ENCODE results near the gene FREM1. TPM values are rescaled to one million over a fixed set of nuclear protein-coding genes. Genes with fewer than 3 reads are reported as not detected.

The FREM1 gene
- total RNA-seq, 4 donors from 2014 or later, result 0.68 to 3.4 (median 1.7) TPM

DNA sequence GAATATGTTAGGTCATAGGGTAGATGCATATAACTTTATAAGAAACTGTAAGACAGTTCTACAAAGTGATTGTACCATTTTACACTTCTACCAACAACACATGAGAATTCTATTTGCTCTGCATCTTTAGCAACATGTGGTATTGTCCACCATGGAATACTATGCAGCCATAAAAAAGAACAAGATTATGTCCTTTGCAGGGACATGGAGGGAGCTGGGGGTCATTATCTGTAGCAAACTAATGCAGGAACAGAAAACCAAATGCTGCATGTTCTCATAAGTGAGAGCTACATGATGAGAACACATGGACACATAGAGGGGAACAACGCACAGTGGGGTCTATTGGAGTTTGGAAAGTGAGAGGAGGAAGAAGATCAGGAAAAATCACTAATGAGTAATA lies 165.5 kb downstream of the FREM1 start:
- Histone ChIP-seq H3K9me3 (no peaks in the 10 kb centered on the region), H3K4me1 (no peaks in the 10 kb centered on the region), H3K27ac (no peak overlapping the region), H3K4me3 (replicated peaks in 1 of 3) (no peak overlapping the region), H3K27me3 (no peaks in the 10 kb centered on the region), H3K36me3 (no peaks in the 10 kb centered on the region)
- no peak for TF ChIP-seq POLR2A (IDR thresholded peaks at IDR 0.05)
- TF ChIP-seq, protein P1, sequence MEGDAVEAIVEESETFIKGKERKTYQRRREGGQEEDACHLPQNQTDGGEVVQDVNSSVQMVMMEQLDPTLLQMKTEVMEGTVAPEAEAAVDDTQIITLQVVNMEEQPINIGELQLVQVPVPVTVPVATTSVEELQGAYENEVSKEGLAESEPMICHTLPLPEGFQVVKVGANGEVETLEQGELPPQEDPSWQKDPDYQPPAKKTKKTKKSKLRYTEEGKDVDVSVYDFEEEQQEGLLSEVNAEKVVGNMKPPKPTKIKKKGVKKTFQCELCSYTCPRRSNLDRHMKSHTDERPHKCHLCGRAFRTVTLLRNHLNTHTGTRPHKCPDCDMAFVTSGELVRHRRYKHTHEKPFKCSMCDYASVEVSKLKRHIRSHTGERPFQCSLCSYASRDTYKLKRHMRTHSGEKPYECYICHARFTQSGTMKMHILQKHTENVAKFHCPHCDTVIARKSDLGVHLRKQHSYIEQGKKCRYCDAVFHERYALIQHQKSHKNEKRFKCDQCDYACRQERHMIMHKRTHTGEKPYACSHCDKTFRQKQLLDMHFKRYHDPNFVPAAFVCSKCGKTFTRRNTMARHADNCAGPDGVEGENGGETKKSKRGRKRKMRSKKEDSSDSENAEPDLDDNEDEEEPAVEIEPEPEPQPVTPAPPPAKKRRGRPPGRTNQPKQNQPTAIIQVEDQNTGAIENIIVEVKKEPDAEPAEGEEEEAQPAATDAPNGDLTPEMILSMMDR (IDR thresholded peaks at IDR 0.05), result no peak
- WGBS, 2 donors, result 96 to 100% methylated on average over 1 of the region's 1 CpG
- no peak for DNase-seq
- intact Hi-C loops (cut with DNase I), result no loop called here

- Histone ChIP-seq H3K36me3 (no peaks in the 10 kb centered on the region), H3K27me3 (no peaks in the 10 kb centered on the region), H3K4me3 (replicated peaks in 1 of 3) (no peak overlapping the region), H3K9me3 (no peaks in the 10 kb centered on the region), H3K27ac (no peak overlapping the region), H3K4me1 (no peaks in the 10 kb centered on the region)
- no peak for TF ChIP-seq POLR2A (IDR thresholded peaks at IDR 0.05)
- TF ChIP-seq, protein P1 (IDR thresholded peaks at IDR 0.05), result no peak
- WGBS, 2 donors, result 85 to 97% methylated on average over 3 of the region's 3 CpGs
- intact Hi-C loops (cut with DNase I), result no loop called here
- no peak for DNase-seq
These were observed 168.9 kb downstream of the FREM1 start for GRCh38 chr9:14741369-14741768.

- no peaks in the 10 kb centered on the region for H3K27me3 ChIP-seq
- WGBS, 2 donors, result 87 to 93% methylated on average over 5 of the region's 5 CpGs
- no peaks in the 10 kb centered on the region for H3K4me1 ChIP-seq
- no peak overlapping the region for H3K27ac ChIP-seq
- no peak overlapping the region for H3K4me3 ChIP-seq (replicated peaks in 1 of 3)
- no peaks in the 10 kb centered on the region for H3K36me3 ChIP-seq
- TF ChIP-seq, protein P1 (IDR thresholded peaks at IDR 0.05), result no peak
- no peak for TF ChIP-seq POLR2A (IDR thresholded peaks at IDR 0.05)
- DNase-seq, result no peak
- H3K9me3 ChIP-seq, result no peaks in the 10 kb centered on the region
- intact Hi-C loops (cut with DNase I), result no loop called here
These were observed 177.1 kb downstream of the FREM1 start for GRCh38 chr9:14733133-14733532.

GRCh38 chr9:14731294-14731981 lies 178.8 kb downstream of the FREM1 start:
- Histone ChIP-seq H3K27me3 (no peaks in the 10 kb centered on the region), H3K36me3 (no peaks in the 10 kb centered on the region), H3K27ac (no peak overlapping the region), H3K9me3 (no peaks in the 10 kb centered on the region), H3K4me3 (replicated peaks in 1 of 3) (no peak overlapping the region), H3K4me1 (no peaks in the 10 kb centered on the region)
- DNase-seq, result no peak
- WGBS, 2 donors, result 95 to 100% methylated on average over 1 of the region's 1 CpG
- TF ChIP-seq, protein P1 (IDR thresholded peaks at IDR 0.05), result no peak
- TF ChIP-seq POLR2A (IDR thresholded peaks at IDR 0.05), result no peak
- intact Hi-C loops (cut with DNase I), result no loop called here

DNA sequence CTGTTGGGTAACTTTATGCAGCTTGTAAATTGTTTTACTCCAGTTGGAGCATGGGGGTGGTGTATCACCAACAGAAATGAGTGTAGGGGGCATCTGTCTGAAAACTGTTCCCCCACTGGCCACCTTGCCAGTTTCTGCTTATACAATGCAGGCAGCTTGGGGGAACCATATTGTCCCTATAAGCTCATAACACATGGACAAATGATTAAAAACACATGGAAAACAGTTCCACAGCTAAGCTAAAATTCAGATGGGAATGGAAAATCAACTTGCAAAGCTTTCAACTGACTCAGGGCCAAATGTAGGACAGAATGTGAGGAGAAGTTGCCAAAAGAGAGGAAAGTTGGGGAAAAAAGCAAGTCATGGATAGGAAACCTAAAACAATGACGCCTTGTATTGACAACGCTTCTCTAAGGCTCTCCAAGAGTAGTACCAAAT lies 179.7 kb downstream of the FREM1 start:
- Histone ChIP-seq H3K27ac (no peak overlapping the region), H3K27me3 (no peaks in the 10 kb centered on the region), H3K9me3 (no peaks in the 10 kb centered on the region), H3K4me1 (no peaks in the 10 kb centered on the region), H3K4me3 (replicated peaks in 1 of 3) (no peak overlapping the region), H3K36me3 (no peaks in the 10 kb centered on the region)
- intact Hi-C loops (cut with DNase I), result no loop called here
- TF ChIP-seq POLR2A (IDR thresholded peaks at IDR 0.05), result no peak
- TF ChIP-seq, protein P1 (IDR thresholded peaks at IDR 0.05), result no peak
- 75 to 85% methylated on average over 2 of the region's 2 CpGs for WGBS, 2 donors
- no peak for DNase-seq

Data from thyroid gland (tissue), 4 donors.